Gastroesophageal sphincter (tissue), 4 donors: ENCODE measurements around the gene STOX2. TPM values are rescaled to one million over a fixed set of nuclear protein-coding genes. Genes with fewer than 3 reads are reported as not detected.

ENCODE experiments used
- ATAC-seq: fragments of 150-250 bp; one replicate; pipeline ENCODE4 v1.9.1; 2016; ENCODE audit warnings: mild to moderate bottlenecking, moderate library complexity
- H3K27ac ChIP-seq, 4 donors: fragments of 200-600 bp; sonication (generic) in 3 of 4; 1 replicate in 3 of 4; 2 replicates in 1 of 4; pipeline ENCODE4 v1.5.1; 2016 to 2019
- H3K27me3 ChIP-seq: fragments of 200-600 bp; sonication (generic); one replicate; pipeline ENCODE4 v1.5.1; 2019
- H3K36me3 ChIP-seq, 2 donors: fragments of 200-600 bp; sonication (generic); one replicate each; pipeline ENCODE4 v1.5.1; 2019; ENCODE audit warnings: control low read depth in 1 of 2
- H3K4me1 ChIP-seq, 3 donors: fragments of 200-600 bp; sonication (generic); 1 replicate in 2 of 3; 2 replicates in 1 of 3; pipeline ENCODE4 v1.5.1; 2016 to 2019; ENCODE audit warnings: control low read depth in 2 of 3
- H3K4me3 ChIP-seq, 2 donors: fragments of 200-600 bp; sonication (generic); one replicate each; pipeline ENCODE4 v1.5.1; 2019; ENCODE audit warnings: mild to moderate bottlenecking in 1 of 2, moderate library complexity in 1 of 2
- H3K9me3 ChIP-seq, 3 donors: fragments of 200-600 bp; sonication (generic); one replicate each; pipeline ENCODE4 v1.5.1; 2017 to 2019; ENCODE audit warnings: control low read depth in 2 of 3
- EP300 ChIP-seq: sonication (generic); formaldehyde crosslinking; IDR thresholded peaks from one replicate; pipeline ENCODE4 v1.6.1; 2017; ENCODE audit warnings: antibody characterized with exemption, mild to moderate bottlenecking
- POLR2A ChIP-seq, 2 donors: fragments of 450-650 bp; IDR thresholded peaks; one replicate each; pipeline ENCODE4 v1.6.1; 2017; ENCODE audit warnings: antibody characterized with exemption in 2 of 2, mild to moderate bottlenecking in 2 of 2, moderate library complexity in 1 of 2
- POLR2AphosphoS5 ChIP-seq: sonication (generic); formaldehyde crosslinking; IDR thresholded peaks from one replicate; pipeline ENCODE4 v1.6.1; 2017; ENCODE audit warnings: antibody characterized with exemption
- WGBS, 2 donors: methylation state at CpG; one replicate each; pipeline ENCODE4 v1.1.5; 2018; ENCODE audit warnings: low coverage in 1 of 2; 5-methylcytosine and 5-hydroxymethylcytosine counted together
- total RNA-seq, 4 donors: library from RNA; depleted of rRNA; stranded (reverse); fragments of >200 nt; gene quantifications; one replicate each; pipeline ENCODE4 v1.1.0, GENCODE V29; 2016
- TF ChIP-seq, protein P1 (sequence below), 4 experiments: fragments of 200-600 bp in 2 of 4; fragments of 450-650 bp in 2 of 4; sonication (generic) in 1 of 4; IDR thresholded peaks; one replicate each; pipeline ENCODE4 v1.5.1; 2017 to 2019; ENCODE audit warnings: antibody characterized with exemption in 4 of 4, mild to moderate bottlenecking in 2 of 4, moderate library complexity in 2 of 4

The STOX2 gene
- total RNA-seq, 4 donors from 2014 or later: 7.5 to 25.4 (median 11.2) TPM

DNA sequence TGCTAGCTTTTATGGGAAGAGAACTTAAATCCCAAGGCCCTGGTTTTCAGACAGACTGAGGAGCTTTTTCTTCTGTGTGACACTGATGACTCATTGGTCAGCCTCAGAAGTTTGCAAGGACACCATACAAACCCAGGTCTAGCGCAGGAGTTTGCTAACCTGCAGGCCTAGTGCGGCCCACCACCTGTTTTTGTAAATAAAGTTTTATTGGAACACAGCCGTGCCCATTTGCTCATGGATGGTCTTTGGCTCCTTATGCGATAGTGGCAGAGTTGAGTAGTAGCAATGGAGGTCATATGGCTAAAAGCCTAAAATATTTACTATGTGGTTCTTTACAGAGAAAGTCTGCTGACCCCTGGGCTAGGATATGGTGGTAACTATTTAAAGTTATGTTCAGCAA lies 98.3 kb downstream of the STOX2 start:
- no peak for TF ChIP-seq POLR2AphosphoS5
- TF ChIP-seq EP300: no peak
- TF ChIP-seq, protein P1, sequence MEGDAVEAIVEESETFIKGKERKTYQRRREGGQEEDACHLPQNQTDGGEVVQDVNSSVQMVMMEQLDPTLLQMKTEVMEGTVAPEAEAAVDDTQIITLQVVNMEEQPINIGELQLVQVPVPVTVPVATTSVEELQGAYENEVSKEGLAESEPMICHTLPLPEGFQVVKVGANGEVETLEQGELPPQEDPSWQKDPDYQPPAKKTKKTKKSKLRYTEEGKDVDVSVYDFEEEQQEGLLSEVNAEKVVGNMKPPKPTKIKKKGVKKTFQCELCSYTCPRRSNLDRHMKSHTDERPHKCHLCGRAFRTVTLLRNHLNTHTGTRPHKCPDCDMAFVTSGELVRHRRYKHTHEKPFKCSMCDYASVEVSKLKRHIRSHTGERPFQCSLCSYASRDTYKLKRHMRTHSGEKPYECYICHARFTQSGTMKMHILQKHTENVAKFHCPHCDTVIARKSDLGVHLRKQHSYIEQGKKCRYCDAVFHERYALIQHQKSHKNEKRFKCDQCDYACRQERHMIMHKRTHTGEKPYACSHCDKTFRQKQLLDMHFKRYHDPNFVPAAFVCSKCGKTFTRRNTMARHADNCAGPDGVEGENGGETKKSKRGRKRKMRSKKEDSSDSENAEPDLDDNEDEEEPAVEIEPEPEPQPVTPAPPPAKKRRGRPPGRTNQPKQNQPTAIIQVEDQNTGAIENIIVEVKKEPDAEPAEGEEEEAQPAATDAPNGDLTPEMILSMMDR (IDR thresholded peaks at IDR 0.05): no peak
- no peak for TF ChIP-seq POLR2A (IDR thresholded peaks at IDR 0.05)
- Histone ChIP-seq H3K27me3 (no peaks in the 10 kb centered on the region), H3K9me3 (no peaks in the 10 kb centered on the region), H3K4me3 (no peak overlapping the region), H3K4me1 (no peaks in the 10 kb centered on the region), H3K36me3 (peaks cover 0 to 12% of the 10 kb centered on the region in 2 donors), H3K27ac (no peak overlapping the region)
- WGBS, 2 donors: 83 to 100% methylated on average over 1 to 4 of the region's 4 CpGs
- ATAC-seq: no peak

DNA sequence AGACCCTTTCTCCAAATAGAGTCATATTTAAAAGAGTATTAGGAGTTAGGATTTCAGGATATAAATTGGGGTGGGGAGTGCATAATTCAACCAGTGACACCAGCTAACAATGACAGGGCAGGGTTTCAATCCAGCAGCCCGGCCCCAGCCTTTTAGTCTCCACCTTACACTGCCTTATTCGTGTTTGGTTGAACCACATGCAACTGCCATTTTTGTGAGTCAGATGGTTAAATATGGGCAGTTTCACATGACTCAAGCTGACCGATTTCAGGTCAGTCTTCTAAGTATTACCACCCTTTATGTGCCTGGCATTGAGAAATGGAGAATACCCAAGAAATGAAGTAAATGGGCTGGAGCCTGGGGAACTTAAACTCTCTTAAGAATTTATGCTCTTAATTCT lies 102.8 kb downstream of the STOX2 start:
- Histone ChIP-seq H3K4me1 (no peaks in the 10 kb centered on the region), H3K27me3 (no peaks in the 10 kb centered on the region), H3K9me3 (no peaks in the 10 kb centered on the region), H3K36me3 (peaks cover 0 to 19% of the 10 kb centered on the region in 2 donors), H3K4me3 (no peak overlapping the region), H3K27ac (no peak overlapping the region)
- WGBS, 2 donors: 69 to 73% methylated on average over 3 of the region's 3 CpGs
- ATAC-seq: no peak
- no peak for TF ChIP-seq POLR2AphosphoS5
- TF ChIP-seq, protein P1 (IDR thresholded peaks at IDR 0.05): no peak
- TF ChIP-seq POLR2A (IDR thresholded peaks at IDR 0.05): no peak
- TF ChIP-seq EP300: no peak

DNA sequence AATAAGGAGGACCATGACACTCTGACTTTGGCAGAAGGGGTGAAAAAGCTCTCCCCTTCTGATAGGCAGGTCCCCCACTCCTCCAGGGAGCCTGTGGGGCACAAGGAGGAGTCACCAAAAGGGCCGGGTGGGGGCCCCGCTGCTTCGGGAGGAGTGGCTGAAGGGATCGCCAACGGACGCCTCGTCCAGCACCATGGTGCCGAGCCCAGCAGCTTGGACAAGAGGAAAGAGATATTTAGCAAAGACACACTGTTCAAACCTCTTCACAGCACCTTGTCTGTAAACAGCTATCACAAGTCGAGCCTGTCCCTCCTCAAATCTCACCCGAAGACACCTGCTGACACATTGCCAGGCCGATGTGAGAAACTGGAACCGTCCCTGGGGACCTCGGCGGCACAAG lies 105.6 kb downstream of the STOX2 start:
- no peak overlapping the region for H3K4me3 ChIP-seq
- H3K27me3 ChIP-seq: no peaks in the 10 kb centered on the region
- H3K4me1 ChIP-seq: no peaks in the 10 kb centered on the region
- H3K27ac ChIP-seq: no peak overlapping the region
- TF ChIP-seq, protein P1 (IDR thresholded peaks at IDR 0.05): no peak
- no peak for TF ChIP-seq EP300
- no peaks in the 10 kb centered on the region for H3K9me3 ChIP-seq
- 100% methylated on average over 4 of the region's 14 CpGs; no CpG with 5 or more reads in 1 of the 2 donors for WGBS, 2 donors
- H3K36me3 ChIP-seq: peaks cover 0 to 19% of the 10 kb centered on the region in 2 donors
- no peak for ATAC-seq

DNA sequence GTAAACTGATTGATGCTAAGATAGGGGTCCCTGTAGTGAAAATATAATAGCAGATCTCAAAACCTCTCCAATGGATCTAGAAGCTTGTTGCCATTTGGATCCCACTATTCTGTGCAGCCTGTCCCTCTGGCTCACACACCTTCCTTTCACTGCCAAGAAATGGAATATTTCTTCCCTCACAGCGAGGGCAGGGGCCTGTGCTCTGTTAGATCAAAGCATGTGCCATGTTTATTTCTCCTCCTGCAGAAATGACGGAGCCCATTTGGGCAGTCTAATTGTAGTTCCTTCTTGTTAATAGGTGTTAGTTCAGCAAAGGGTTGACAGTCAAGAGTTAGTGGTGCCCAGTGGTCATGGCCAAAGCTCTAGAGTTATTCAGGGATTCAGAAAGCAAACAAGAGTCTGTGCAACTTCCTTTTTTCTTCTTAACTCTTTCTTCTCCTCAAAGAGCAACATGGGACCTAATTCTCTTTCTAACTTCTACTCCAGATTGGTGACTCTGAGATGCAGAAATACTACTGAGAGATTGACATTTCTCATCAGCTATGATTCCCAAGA lies 106.8 kb downstream of the STOX2 start:
- no peaks in the 10 kb centered on the region for H3K9me3 ChIP-seq
- H3K36me3 ChIP-seq: peaks cover 0 to 19% of the 10 kb centered on the region in 2 donors
- H3K27me3 ChIP-seq: no peaks in the 10 kb centered on the region
- TF ChIP-seq, protein P1 (IDR thresholded peaks at IDR 0.05): no peak
- TF ChIP-seq POLR2AphosphoS5: no peak
- TF ChIP-seq EP300: no peak
- TF ChIP-seq POLR2A (IDR thresholded peaks at IDR 0.05): no peak
- 13 to 15% methylated on average over 1 to 2 of the region's 2 CpGs for WGBS, 2 donors
- no peaks in the 10 kb centered on the region for H3K4me1 ChIP-seq
- no peak overlapping the region for H3K27ac ChIP-seq
- H3K4me3 ChIP-seq: no peak overlapping the region
- no peak for ATAC-seq

DNA sequence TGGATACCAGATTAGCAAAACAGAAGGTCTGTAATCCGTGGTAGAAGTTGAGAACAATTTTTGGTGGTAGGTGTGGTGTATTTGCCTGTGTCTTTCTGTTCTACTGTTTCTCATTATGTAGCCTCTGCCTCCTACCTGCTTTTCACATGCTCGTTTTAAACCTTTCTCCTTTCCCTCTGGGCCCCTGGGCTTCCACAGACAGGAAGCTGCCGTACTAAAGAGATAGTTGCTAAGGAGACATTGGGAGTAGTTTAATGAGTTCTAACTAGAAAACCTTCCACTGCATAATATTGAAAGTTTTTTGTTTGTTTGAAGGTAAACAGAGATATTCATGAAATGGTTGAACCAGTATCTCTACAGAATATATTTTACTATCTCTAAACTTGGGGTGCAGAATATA lies 107.8 kb downstream of the STOX2 start:
- Histone ChIP-seq H3K36me3 (peaks cover 0 to 19% of the 10 kb centered on the region in 2 donors), H3K4me1 (no peaks in the 10 kb centered on the region), H3K27me3 (no peaks in the 10 kb centered on the region), H3K27ac (no peak overlapping the region), H3K9me3 (no peaks in the 10 kb centered on the region), H3K4me3 (no peak overlapping the region)
- TF ChIP-seq POLR2A (IDR thresholded peaks at IDR 0.05) (no peak), POLR2AphosphoS5 (no peak), EP300 (no peak)
- TF ChIP-seq, protein P1 (IDR thresholded peaks at IDR 0.05): no peak
- WGBS, 2 donors: 53 to 77% methylated on average over 3 of the region's 3 CpGs
- ATAC-seq: no peak
